Esophagus muscularis mucosa (tissue), 4 donors: ENCODE data around the gene LETM1.

Experiments
- EP300 ChIP-seq: sonication (generic); formaldehyde crosslinking; IDR thresholded peaks from one replicate; pipeline ENCODE4 v1.6.1; 2017; ENCODE audit warnings: antibody characterized with exemption
- POLR2A ChIP-seq: fragments of 450-650 bp; IDR thresholded peaks from one replicate; pipeline ENCODE4 v1.6.1; 2017; ENCODE audit warnings: antibody characterized with exemption, moderate library complexity, mild to moderate bottlenecking, low read depth
- POLR2AphosphoS5 ChIP-seq, 2 donors: sonication (generic); formaldehyde crosslinking; IDR thresholded peaks; one replicate each; pipeline ENCODE4 v1.6.1; 2017; ENCODE audit warnings: antibody characterized with exemption in 2 of 2
- TF ChIP-seq, protein P1 (sequence below), 3 experiments: fragments of 200-600 bp in 2 of 3; fragments of 450-650 bp in 1 of 3; sonication (generic) in 2 of 3; IDR thresholded peaks; one replicate each; pipeline ENCODE4 v1.5.1; 2017 to 2019; ENCODE audit warnings: antibody characterized with exemption in 3 of 3, mild to moderate bottlenecking in 2 of 3, moderate library complexity in 1 of 3

DNA sequence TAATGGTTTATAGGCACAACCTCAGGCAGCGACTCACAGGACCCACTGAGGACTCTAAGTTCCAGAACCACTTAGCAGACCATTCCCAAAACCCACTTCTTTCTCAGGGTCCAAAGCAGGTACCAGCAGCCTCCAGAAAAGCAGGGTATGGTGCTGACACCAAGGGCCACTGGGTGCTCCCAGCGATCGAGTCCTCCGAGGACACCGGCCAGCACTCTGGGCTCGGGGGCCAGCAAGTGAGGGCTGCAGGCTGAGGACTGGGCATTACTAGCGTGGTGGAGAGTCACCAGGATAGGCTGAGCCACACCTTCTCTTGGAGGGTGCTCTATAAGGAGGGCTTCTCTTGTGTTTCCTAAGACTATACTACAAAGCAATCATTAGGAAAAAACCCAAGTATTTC lies 19.3 kb downstream of the LETM1 start:
- TF ChIP-seq, protein P1, sequence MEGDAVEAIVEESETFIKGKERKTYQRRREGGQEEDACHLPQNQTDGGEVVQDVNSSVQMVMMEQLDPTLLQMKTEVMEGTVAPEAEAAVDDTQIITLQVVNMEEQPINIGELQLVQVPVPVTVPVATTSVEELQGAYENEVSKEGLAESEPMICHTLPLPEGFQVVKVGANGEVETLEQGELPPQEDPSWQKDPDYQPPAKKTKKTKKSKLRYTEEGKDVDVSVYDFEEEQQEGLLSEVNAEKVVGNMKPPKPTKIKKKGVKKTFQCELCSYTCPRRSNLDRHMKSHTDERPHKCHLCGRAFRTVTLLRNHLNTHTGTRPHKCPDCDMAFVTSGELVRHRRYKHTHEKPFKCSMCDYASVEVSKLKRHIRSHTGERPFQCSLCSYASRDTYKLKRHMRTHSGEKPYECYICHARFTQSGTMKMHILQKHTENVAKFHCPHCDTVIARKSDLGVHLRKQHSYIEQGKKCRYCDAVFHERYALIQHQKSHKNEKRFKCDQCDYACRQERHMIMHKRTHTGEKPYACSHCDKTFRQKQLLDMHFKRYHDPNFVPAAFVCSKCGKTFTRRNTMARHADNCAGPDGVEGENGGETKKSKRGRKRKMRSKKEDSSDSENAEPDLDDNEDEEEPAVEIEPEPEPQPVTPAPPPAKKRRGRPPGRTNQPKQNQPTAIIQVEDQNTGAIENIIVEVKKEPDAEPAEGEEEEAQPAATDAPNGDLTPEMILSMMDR (IDR thresholded peaks at IDR 0.05): no peak
- no peak for TF ChIP-seq EP300
- TF ChIP-seq POLR2AphosphoS5 (IDR thresholded peaks at IDR 0.05): no peak
- no peak for TF ChIP-seq POLR2A
